Adrenal gland (tissue), 12 donors: ENCODE data around the gene MRPL17. TPM values are rescaled to one million over a fixed set of nuclear protein-coding genes. Genes with fewer than 3 reads are reported as not detected.

ENCODE experiments used
- DNase-seq, 7 donors: peaks; one replicate each; pipeline ENCODE4 v3.0.0-alpha.2; 2019 to 2020
- H3K27ac ChIP-seq, 5 donors: fragments of 200-600 bp; sonication (generic) in 4 of 5; 1 replicate in 3 of 5; 2 replicates in 2 of 5; pipeline versions ENCODE4 v1.5.1 to v1.8.0; 2016 to 2020; ENCODE audit warnings: mild to moderate bottlenecking in 1 of 5
- H3K27me3 ChIP-seq: fragments of 200-600 bp; 2 replicates; pipeline ENCODE4 v1.8.0; 2021
- H3K36me3 ChIP-seq, 2 donors: fragments of 200-600 bp; replicated peaks in 1 of 2; 1 replicate in 1 of 2; 2 replicates in 1 of 2; pipeline versions ENCODE4 v1.5.1 to v1.8.0; 2018 to 2022
- H3K4me1 ChIP-seq, 2 donors: fragments of 200-600 bp; replicated peaks in 1 of 2; 1 replicate in 1 of 2; 2 replicates in 1 of 2; pipeline versions ENCODE4 v1.5.1 to v1.8.0; 2018 to 2021
- H3K4me3 ChIP-seq, 4 donors: fragments of 200-600 bp; sonication (generic) in 3 of 4; one replicate each; pipeline ENCODE4 v1.5.1; 2016 to 2018
- H3K9me3 ChIP-seq, 3 donors: fragments of 200-600 bp; sonication (generic) in 1 of 3; replicated peaks in 1 of 3; 1 replicate in 2 of 3; 2 replicates in 1 of 3; pipeline versions ENCODE4 v1.5.1 to v1.8.0; 2016 to 2021
- CTCF ChIP-seq, 6 experiments: fragments of 450-650 bp in 4 of 6; fragments of 200-600 bp in 2 of 6; sonication (generic) in 1 of 6; IDR thresholded peaks; 1 replicate in 5 of 6; 2 replicates in 1 of 6; pipeline versions ENCODE4 v1.5.1 to v1.8.0; 2016 to 2021; ENCODE audit warnings: antibody characterized with exemption in 6 of 6, mild to moderate bottlenecking in 2 of 6, moderate library complexity in 1 of 6
- POLR2A ChIP-seq, 2 donors: fragments of 450-650 bp; IDR thresholded peaks; one replicate each; pipeline ENCODE4 v1.6.1; 2017; ENCODE audit warnings: antibody characterized with exemption in 2 of 2, mild to moderate bottlenecking in 2 of 2, moderate library complexity in 1 of 2
- WGBS, 4 donors: extraction: QIAGEN DNeasy Blood & Tissue Kit in 2 of 4; methylation state at CpG; one replicate each; pipeline versions ENCODE4 v1.1.5 to v1.1.7; 2013 to 2017; 5-methylcytosine and 5-hydroxymethylcytosine counted together
- intact Hi-C, 2 donors: fragments of 100-400 bp; cut with DNase I; formaldehyde crosslinking; loops; one replicate each; pipeline versions ENCODE4 v1.14.1 to v1.15.0; 2022 to 2023
- polyA plus RNA-seq, 3 donors: library from polyadenylated mRNA; stranded (reverse); fragments of 200-250 nt in 2 of 3; fragments of 350-450 nt in 1 of 3; fragmentation: Illumina TruSeq in 1 of 3; extraction: RNeasy Lipid Tissue Mini Kit (QIAGEN cat#74804) in 1 of 3; gene quantifications; one replicate each; pipeline ENCODE4 v1.2.3, GENCODE V29; 2013 to 2014
- total RNA-seq, 9 donors: library from RNA; depleted of rRNA in 4 of 9; stranded (reverse); fragments of >200 nt in 4 of 9; fragments of 120-200 nt in 1 of 9; fragmentation: NEBNext Ultra II Directional in 1 of 9; extraction: Animal tissue kit (Norgen Biotek cat#: 25700) in 1 of 9; gene quantifications; one replicate each; pipeline versions ENCODE4 v1.1.0 to v1.2.4, GENCODE V29; 2013 to 2023
- donor health status: healthy with polysubstance abuse.
- donor health status: Bipolar disorder and iron deficiency.
- donor health status: DM: yes; HTN: yes; CAD: no.
- donor health status: DM: no; HTN: no; CAD: no.
- donor health status: DM: no; HTN: no; CAD: no.
- donor health status: DM: yes; HTN: yes; CAD: no.

Gene MRPL17
- total and polyA plus RNA-seq, 12 donors = 51.2 to 532 (median 80.6) TPM

- H3K4me1 ChIP-seq = peaks cover 7 to 16% of the 10 kb centered on the region in 2 donors
- TF ChIP-seq POLR2A (IDR thresholded peaks at IDR 0.05) (no peak), CTCF (IDR thresholded peaks at IDR 0.05) (no peak)
Observed at GRCh38 chr11:6632116-6633073, 50.7 kb downstream of the MRPL17 start.

GRCh38 chr11:6631361-6631890 is 51.7 kb downstream of the MRPL17 start:
- H3K27me3 ChIP-seq = no peaks in the 10 kb centered on the region
- 80 to 91% (median 88%) methylated on average over 9 to 11 of the region's 11 CpGs for WGBS, 4 donors
- no peak overlapping the region for H3K27ac ChIP-seq
- no peak for DNase-seq
- no peak for TF ChIP-seq CTCF (IDR thresholded peaks at IDR 0.05)
- no peak for TF ChIP-seq POLR2A (IDR thresholded peaks at IDR 0.05)
- intact Hi-C loops = no loop called here
- no peak overlapping the region for H3K4me3 ChIP-seq
- no peaks in the 10 kb centered on the region for H3K9me3 ChIP-seq
- H3K4me1 ChIP-seq = peaks cover 7 to 15% of the 10 kb centered on the region in 2 donors
- no peaks in the 10 kb centered on the region for H3K36me3 ChIP-seq

More at GRCh38 chr11:6632116-6633073, 50.7 kb downstream of the MRPL17 start:
- Histone ChIP-seq H3K4me3 (no peak overlapping the region), H3K36me3 (no peaks in the 10 kb centered on the region), H3K27me3 (no peaks in the 10 kb centered on the region), H3K9me3 (no peaks in the 10 kb centered on the region), H3K27ac (no peak overlapping the region)
- DNase-seq = no peak
- intact Hi-C loops = no loop called here
- WGBS, 4 donors = 88 to 96% (median 89%) methylated on average over 13 to 29 of the region's 29 CpGs

- WGBS, 4 donors = 53 to 78% (median 67%) methylated on average over 15 to 28 of the region's 28 CpGs
- no peak for DNase-seq
- intact Hi-C loops = no loop called here
- H3K27me3 ChIP-seq = no peaks in the 10 kb centered on the region
- TF ChIP-seq CTCF (IDR thresholded peaks at IDR 0.05) (no peak), POLR2A (IDR thresholded peaks at IDR 0.05) (no peak)
- H3K36me3 ChIP-seq = no peaks in the 10 kb centered on the region
- no peaks in the 10 kb centered on the region for H3K9me3 ChIP-seq
- H3K27ac ChIP-seq = no peak overlapping the region
- H3K4me1 ChIP-seq = peaks cover under 1 to 8% of the 10 kb centered on the region in 2 donors
- H3K4me3 ChIP-seq = no peak overlapping the region
Observed at GRCh38 chr11:6630632-6631291, 52.4 kb downstream of the MRPL17 start.

Other genes starting within 250 kb of the MRPL17 start
- gene HPX, start 242.4 kb downstream of the MRPL17 start, total RNA-seq = 10 to 100 TPM in 1 of 9 donors, 1 to 10 TPM in 7, under 1 TPM in 1; 0.26 to 25.2 (median 1.7) TPM
- 1 to 10 TPM; 1.5 to 1.8 (median 1.8) TPM for gene HPX, start 242.4 kb downstream of the MRPL17 start, polyA plus RNA-seq
- 10 to 100 TPM in 4 of 9 donors, 1 to 10 TPM in 5; 6.6 to 20.6 (median 9.8) TPM for gene TRIM3, start 209.4 kb downstream of the MRPL17 start, total RNA-seq
- 10 to 100 TPM in 2 of 3 donors, 1 to 10 TPM in 1; 6.7 to 23.8 (median 16.8) TPM for gene TRIM3, start 209.4 kb downstream of the MRPL17 start, polyA plus RNA-seq
- gene ARFIP2, start 202.0 kb downstream of the MRPL17 start, total RNA-seq = 100 to 1,000 TPM in 1 of 9 donors, 10 to 100 TPM in 8; 47.4 to 108 (median 61.6) TPM
- gene ARFIP2, start 202.0 kb downstream of the MRPL17 start, polyA plus RNA-seq = 10 to 100 TPM; 51.1 to 65.0 (median 53.1) TPM
- gene TIMM10B, start 201.8 kb downstream of the MRPL17 start, total RNA-seq = 10 to 100 TPM; 30.3 to 81.9 (median 41.1) TPM
- gene TIMM10B, start 201.8 kb downstream of the MRPL17 start, polyA plus RNA-seq = 10 to 100 TPM; 12.1 to 96.9 (median 16.7) TPM
- 10 to 100 TPM in 4 of 9 donors, 1 to 10 TPM in 5; 5.7 to 14.0 (median 8.9) TPM for gene DNHD1, start 186.1 kb downstream of the MRPL17 start, total RNA-seq
- gene DNHD1, start 186.1 kb downstream of the MRPL17 start, polyA plus RNA-seq = 10 to 100 TPM in 2 of 3 donors, 1 to 10 TPM in 1; 3.9 to 27.1 (median 16.8) TPM
- gene RRP8, start 79.7 kb downstream of the MRPL17 start, total RNA-seq = 10 to 100 TPM in 8 of 9 donors, 1 to 10 TPM in 1; 9.4 to 27.5 (median 20.0) TPM
- 10 to 100 TPM; 24.2 to 34.8 (median 33.5) TPM for gene RRP8, start 79.7 kb downstream of the MRPL17 start, polyA plus RNA-seq
- 100 to 1,000 TPM in 8 of 9 donors, 10 to 100 TPM in 1; 99.1 to 191 (median 153) TPM for gene ILK, start 79.6 kb downstream of the MRPL17 start, total RNA-seq
- 100 to 1,000 TPM; 117 to 177 (median 162) TPM for gene ILK, start 79.6 kb downstream of the MRPL17 start, polyA plus RNA-seq
- gene TAF10, start 71.1 kb downstream of the MRPL17 start, total RNA-seq = 100 to 1,000 TPM in 8 of 9 donors, 10 to 100 TPM in 1; 69.7 to 290 (median 174) TPM
- gene TAF10, start 71.1 kb downstream of the MRPL17 start, polyA plus RNA-seq = 100 to 1,000 TPM; 280 to 389 (median 310) TPM
- 100 to 1,000 TPM in 8 of 9 donors, 10 to 100 TPM in 1; 53.2 to 464 (median 335) TPM for gene TPP1, start 63.9 kb downstream of the MRPL17 start, total RNA-seq
- gene TPP1, start 63.9 kb downstream of the MRPL17 start, polyA plus RNA-seq = 100 to 1,000 TPM in 1 of 3 donors, 10 to 100 TPM in 2; 84.2 to 371 (median 96.9) TPM
- 10 to 100 TPM in 6 of 9 donors, 1 to 10 TPM in 3; 4.3 to 15.3 (median 11.5) TPM for gene DCHS1, start 27.5 kb downstream of the MRPL17 start, total RNA-seq
- gene DCHS1, start 27.5 kb downstream of the MRPL17 start, polyA plus RNA-seq = 10 to 100 TPM in 1 of 3 donors, 1 to 10 TPM in 2; 1.3 to 12.1 (median 5.0) TPM
- gene OR2AG2, start 88.6 kb upstream of the MRPL17 start, total RNA-seq = under 1 TPM in 4 of 9 donors, not detected in 5; 0.14 to 0.64 (median 0.26) TPM
- under 1 TPM in 1 of 3 donors, not detected in 2; 0.27 TPM for gene OR2AG2, start 88.6 kb upstream of the MRPL17 start, polyA plus RNA-seq
- not detected for gene OR2AG1, start 99.7 kb upstream of the MRPL17 start, total RNA-seq
- not detected for gene OR2AG1, start 99.7 kb upstream of the MRPL17 start, polyA plus RNA-seq
- under 1 TPM in 5 of 9 donors, not detected in 4; 0.07 to 0.39 (median 0.13) TPM for gene OR6A2, start 116.3 kb upstream of the MRPL17 start, total RNA-seq
- not detected for gene OR6A2, start 116.3 kb upstream of the MRPL17 start, polyA plus RNA-seq
- not detected for gene OR10A5, start 162.3 kb upstream of the MRPL17 start, total RNA-seq
- not detected for gene OR10A5, start 162.3 kb upstream of the MRPL17 start, polyA plus RNA-seq
- gene OR10A2, start 179.7 kb upstream of the MRPL17 start, total RNA-seq = not detected
- not detected for gene OR10A2, start 179.7 kb upstream of the MRPL17 start, polyA plus RNA-seq
- not detected for gene OR10A4, start 193.3 kb upstream of the MRPL17 start, total RNA-seq
- not detected for gene OR10A4, start 193.3 kb upstream of the MRPL17 start, polyA plus RNA-seq
- gene OR2D2, start 209.2 kb upstream of the MRPL17 start, total RNA-seq = under 1 TPM in 3 of 9 donors, not detected in 6; 0.11 to 0.34 (median 0.28) TPM
- gene OR2D2, start 209.2 kb upstream of the MRPL17 start, polyA plus RNA-seq = not detected
- not detected for gene OR2D3, start 237.7 kb upstream of the MRPL17 start, total RNA-seq
- not detected for gene OR2D3, start 237.7 kb upstream of the MRPL17 start, polyA plus RNA-seq
- gene ZNF215, start 243.1 kb upstream of the MRPL17 start, total RNA-seq = 1 to 10 TPM in 6 of 9 donors, under 1 TPM in 3; 0.51 to 2.6 (median 1.8) TPM
- gene ZNF215, start 243.1 kb upstream of the MRPL17 start, polyA plus RNA-seq = 1 to 10 TPM in 1 of 3 donors, under 1 TPM in 2; 0.34 to 2.6 (median 0.64) TPM